HUES64 (cell line): ENCODE results near the gene KCNQ1.

Experiments used
- H3K27ac ChIP-seq: 2 replicates; pipeline ENCODE4 v1.7.0; 2013; ENCODE audit warnings: low read depth, low read length, inconsistent platforms
- H3K27me3 ChIP-seq: 2 replicates; pipeline ENCODE4 v1.6.1; 2013; ENCODE audit warnings: mild to moderate bottlenecking, low read length; ENCODE audit not compliant: insufficient read depth
- H3K36me3 ChIP-seq: 2 replicates; pipeline ENCODE4 v1.6.1; 2013; ENCODE audit warnings: mild to moderate bottlenecking, low read length; ENCODE audit not compliant: insufficient read depth
- H3K4me1 ChIP-seq: 2 replicates; pipeline ENCODE4 v1.6.1; 2013; ENCODE audit warnings: mild to moderate bottlenecking, low read length, moderate library complexity; ENCODE audit not compliant: insufficient read depth
- H3K4me3 ChIP-seq: 2 replicates; pipeline ENCODE4 v1.5.1; 2013; ENCODE audit warnings: mild to moderate bottlenecking, low read length, moderate library complexity
- H3K9ac ChIP-seq: 2 replicates; pipeline ENCODE4 v1.6.1; 2013; ENCODE audit warnings: mild to moderate bottlenecking, low read depth, low read length
- H3K9me3 ChIP-seq: 2 replicates; pipeline ENCODE4 v1.6.1; 2013; ENCODE audit warnings: low read depth, low read length; ENCODE audit not compliant: insufficient read depth
- WGBS: fragments of 150-250, 120-280 bp; methylation state at CpG from one replicate; pipeline ENCODE4 v1.1.7; 2013; ENCODE audit warnings: missing lambda C conversion rate; 5-methylcytosine and 5-hydroxymethylcytosine counted together

Gene KCNQ1

GRCh38 chr11:2419638-2420501 is 24.9 kb upstream of the KCNQ1 start:
- 61% methylated on average over 36 of the region's 36 CpGs for WGBS
- Histone ChIP-seq H3K9me3 (no peaks in the 10 kb centered on the region), H3K4me3 (no peak overlapping the region), H3K36me3 (no peaks in the 10 kb centered on the region), H3K4me1 (no peaks in the 10 kb centered on the region), H3K27me3 (no peaks in the 10 kb centered on the region), H3K9ac (no peak overlapping the region), H3K27ac (no peak overlapping the region)

DNA sequence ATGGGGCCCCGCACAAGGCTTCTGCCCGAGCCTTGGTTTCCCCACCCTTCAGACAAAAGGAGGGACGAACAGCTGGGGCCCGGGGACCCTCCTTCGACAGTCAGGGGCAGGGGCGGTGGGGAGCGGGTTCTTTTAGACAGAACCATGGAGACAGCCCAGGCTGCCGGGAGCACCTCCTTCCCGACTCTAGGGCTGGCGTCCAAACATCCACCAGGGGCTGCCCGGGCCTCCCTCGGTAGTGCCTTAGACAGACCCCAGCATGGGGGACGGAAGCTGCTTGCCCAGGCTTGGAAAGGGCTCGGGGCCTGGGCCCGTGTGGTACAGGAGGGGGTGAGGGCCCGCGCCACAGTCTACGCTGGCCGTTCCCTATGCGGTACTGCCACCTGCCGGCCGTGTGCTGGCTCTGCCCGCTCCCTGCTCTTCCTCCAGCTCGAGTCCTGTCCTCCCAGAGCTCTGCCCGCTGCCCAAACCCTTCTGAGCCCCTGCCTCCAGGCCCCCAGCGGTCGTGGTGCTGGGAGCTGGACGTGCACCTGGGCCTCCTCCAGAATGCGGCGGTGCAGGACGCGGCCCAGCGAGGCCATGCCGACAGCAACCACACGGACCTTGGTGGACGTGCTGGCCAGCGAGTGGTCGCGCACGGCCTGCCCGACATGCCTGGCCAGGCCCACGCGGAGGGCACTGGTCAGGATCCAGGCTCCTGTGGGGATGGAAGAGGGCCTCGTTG is 24.1 kb upstream of the KCNQ1 start:
- Histone ChIP-seq H3K9me3 (no peaks in the 10 kb centered on the region), H3K4me3 (no peak overlapping the region), H3K27me3 (no peaks in the 10 kb centered on the region), H3K4me1 (no peaks in the 10 kb centered on the region), H3K27ac (no peak overlapping the region), H3K9ac (no peak overlapping the region), H3K36me3 (no peaks in the 10 kb centered on the region)
- 40% methylated on average over 44 of the region's 44 CpGs for WGBS

GRCh38 chr11:2421226-2421994 is 23.4 kb upstream of the KCNQ1 start:
- Histone ChIP-seq H3K27ac (no peak overlapping the region), H3K27me3 (no peaks in the 10 kb centered on the region), H3K4me1 (no peaks in the 10 kb centered on the region), H3K9ac (no peak overlapping the region), H3K36me3 (no peaks in the 10 kb centered on the region), H3K4me3 (no peak overlapping the region), H3K9me3 (no peaks in the 10 kb centered on the region)
- 87% methylated on average over 19 of the region's 19 CpGs for WGBS

DNA sequence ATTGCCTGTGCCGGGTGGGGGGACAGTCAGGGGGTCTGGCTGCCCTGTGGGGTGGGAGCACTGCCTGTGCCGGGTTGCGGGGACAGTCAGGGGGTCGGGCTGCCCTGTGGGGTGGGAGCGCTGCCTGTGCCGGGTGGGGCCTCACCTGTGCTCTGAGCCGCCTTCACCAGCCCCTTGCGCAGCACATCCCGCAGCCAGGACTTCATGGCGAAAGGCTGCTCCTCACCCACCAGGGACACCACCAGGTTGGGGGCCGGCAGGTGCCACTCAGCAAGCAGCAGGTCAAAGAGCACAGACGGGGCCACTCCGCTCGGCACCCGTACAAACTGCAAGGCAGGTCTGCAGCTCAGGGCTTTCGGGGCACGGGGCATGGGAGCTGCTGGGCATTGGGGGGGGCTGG is 22.8 kb upstream of the KCNQ1 start:
- no peak overlapping the region for H3K27ac ChIP-seq
- no peaks in the 10 kb centered on the region for H3K27me3 ChIP-seq
- H3K4me1 ChIP-seq: no peaks in the 10 kb centered on the region
- H3K9me3 ChIP-seq: no peaks in the 10 kb centered on the region
- H3K4me3 ChIP-seq: no peak overlapping the region
- 94% methylated on average over 17 of the region's 17 CpGs for WGBS
- no peak overlapping the region for H3K9ac ChIP-seq
- no peaks in the 10 kb centered on the region for H3K36me3 ChIP-seq

GRCh38 chr11:2422461-2423156 is 22.2 kb upstream of the KCNQ1 start:
- no peak overlapping the region for H3K4me3 ChIP-seq
- H3K27me3 ChIP-seq: no peaks in the 10 kb centered on the region
- H3K9ac ChIP-seq: no peak overlapping the region
- WGBS: 91% methylated on average over 14 of the region's 14 CpGs
- no peaks in the 10 kb centered on the region for H3K4me1 ChIP-seq
- H3K36me3 ChIP-seq: no peaks in the 10 kb centered on the region
- no peak overlapping the region for H3K27ac ChIP-seq
- no peaks in the 10 kb centered on the region for H3K9me3 ChIP-seq

DNA sequence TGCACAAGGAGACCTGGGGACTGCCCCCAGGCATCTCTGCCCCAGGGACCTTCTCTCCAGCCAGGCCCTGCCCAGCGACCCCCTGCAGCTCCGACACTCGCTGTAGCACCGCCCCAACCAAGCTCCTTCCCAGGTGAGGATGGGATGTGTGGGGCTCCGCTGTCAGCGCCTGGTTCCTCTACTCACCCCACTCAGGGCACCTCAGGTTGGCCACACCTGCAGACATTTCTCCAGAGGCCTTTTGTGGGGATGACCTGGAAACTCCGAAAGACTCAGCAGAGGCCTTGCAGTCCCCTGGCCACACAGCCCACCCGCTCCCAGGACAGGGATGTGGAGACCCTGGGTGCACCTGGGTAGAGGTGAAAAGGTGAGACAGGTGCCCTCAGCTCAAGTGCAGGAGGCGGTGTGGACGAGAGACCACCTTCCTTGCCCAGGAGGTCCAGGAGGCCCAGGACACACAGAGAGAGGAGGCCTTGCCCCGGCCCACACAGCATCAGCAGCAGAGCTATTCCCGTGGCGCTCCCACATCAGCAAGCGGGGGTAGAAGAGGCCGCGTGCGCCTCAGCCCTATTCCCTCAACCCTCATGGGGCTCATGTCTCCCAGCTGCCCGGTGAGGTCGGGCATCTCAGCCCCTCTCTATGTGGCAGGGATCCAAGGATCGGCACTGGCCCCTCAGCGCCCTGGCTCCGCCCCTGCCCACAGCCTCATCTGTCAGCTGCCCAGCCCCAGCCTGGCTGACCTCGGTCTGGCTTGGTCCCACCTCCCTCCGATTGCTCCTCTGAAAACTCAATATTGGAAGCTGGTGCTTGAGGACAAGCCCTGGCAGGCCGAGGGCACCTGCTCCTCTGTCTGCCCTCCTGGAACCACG is 21.4 kb upstream of the KCNQ1 start:
- Histone ChIP-seq H3K9ac (no peak overlapping the region), H3K4me1 (no peaks in the 10 kb centered on the region), H3K27ac (no peak overlapping the region), H3K4me3 (no peak overlapping the region), H3K27me3 (no peaks in the 10 kb centered on the region), H3K9me3 (no peaks in the 10 kb centered on the region), H3K36me3 (no peaks in the 10 kb centered on the region)
- 88% methylated on average over 26 of the region's 26 CpGs for WGBS

DNA sequence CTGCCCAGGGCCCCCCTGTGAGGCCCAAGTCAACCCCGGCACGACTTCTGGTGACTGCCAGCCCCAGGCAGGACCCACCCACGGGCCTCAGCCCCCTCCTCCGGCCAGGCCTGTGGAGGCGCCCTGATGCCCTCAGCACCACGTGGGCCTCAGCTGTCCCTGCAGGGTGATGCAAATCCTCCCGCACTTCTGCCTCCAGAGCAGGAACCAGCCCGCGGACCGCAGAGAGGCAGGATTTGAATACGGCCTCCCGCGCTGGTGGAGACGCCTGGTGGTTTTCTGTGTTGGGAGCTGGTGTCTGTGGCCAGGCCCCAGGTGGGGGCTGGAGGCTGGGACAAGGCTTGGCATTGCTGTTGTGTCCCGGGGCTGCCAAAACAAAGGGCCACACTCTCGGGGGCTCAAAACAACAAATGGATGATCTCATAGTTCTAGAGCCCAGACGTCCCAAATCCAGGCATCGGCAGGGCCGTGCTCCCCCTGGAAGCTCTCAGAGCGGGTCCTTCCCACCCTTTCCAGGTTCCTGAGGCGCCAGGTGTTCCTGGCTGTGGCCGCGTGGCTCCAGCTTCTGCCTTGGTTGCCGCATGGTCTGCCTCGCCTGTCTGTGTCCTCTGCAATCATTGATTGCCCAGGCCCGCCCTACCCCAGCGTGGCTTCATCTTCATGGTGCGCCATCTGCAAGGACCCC is 19.9 kb upstream of the KCNQ1 start:
- H3K9ac ChIP-seq: no peak overlapping the region
- H3K27me3 ChIP-seq: no peaks in the 10 kb centered on the region
- no peaks in the 10 kb centered on the region for H3K4me1 ChIP-seq
- WGBS: 91% methylated on average over 28 of the region's 28 CpGs
- H3K4me3 ChIP-seq: no peak overlapping the region
- no peak overlapping the region for H3K27ac ChIP-seq
- no peaks in the 10 kb centered on the region for H3K36me3 ChIP-seq
- H3K9me3 ChIP-seq: no peaks in the 10 kb centered on the region

- no peaks in the 10 kb centered on the region for H3K4me1 ChIP-seq
- no peak overlapping the region for H3K4me3 ChIP-seq
- H3K36me3 ChIP-seq: no peaks in the 10 kb centered on the region
- no peak overlapping the region for H3K9ac ChIP-seq
- no peak overlapping the region for H3K27ac ChIP-seq
- H3K9me3 ChIP-seq: no peaks in the 10 kb centered on the region
- 86% methylated on average over 8 of the region's 8 CpGs for WGBS
- H3K27me3 ChIP-seq: no peaks in the 10 kb centered on the region
Measured at GRCh38 chr11:2425506-2425905, 19.3 kb upstream of the KCNQ1 start.

- H3K4me1 ChIP-seq: no peaks in the 10 kb centered on the region
- H3K27me3 ChIP-seq: no peaks in the 10 kb centered on the region
- no peaks in the 10 kb centered on the region for H3K9me3 ChIP-seq
- WGBS: 93% methylated on average over 13 of the region's 13 CpGs
- H3K27ac ChIP-seq: no peak overlapping the region
- H3K36me3 ChIP-seq: no peaks in the 10 kb centered on the region
- H3K4me3 ChIP-seq: no peak overlapping the region
- no peak overlapping the region for H3K9ac ChIP-seq
Measured at GRCh38 chr11:2426221-2426620, 18.6 kb upstream of the KCNQ1 start.
